Measurements from ENCODE around the gene SLC10A7.

Gene SLC10A7

DNA sequence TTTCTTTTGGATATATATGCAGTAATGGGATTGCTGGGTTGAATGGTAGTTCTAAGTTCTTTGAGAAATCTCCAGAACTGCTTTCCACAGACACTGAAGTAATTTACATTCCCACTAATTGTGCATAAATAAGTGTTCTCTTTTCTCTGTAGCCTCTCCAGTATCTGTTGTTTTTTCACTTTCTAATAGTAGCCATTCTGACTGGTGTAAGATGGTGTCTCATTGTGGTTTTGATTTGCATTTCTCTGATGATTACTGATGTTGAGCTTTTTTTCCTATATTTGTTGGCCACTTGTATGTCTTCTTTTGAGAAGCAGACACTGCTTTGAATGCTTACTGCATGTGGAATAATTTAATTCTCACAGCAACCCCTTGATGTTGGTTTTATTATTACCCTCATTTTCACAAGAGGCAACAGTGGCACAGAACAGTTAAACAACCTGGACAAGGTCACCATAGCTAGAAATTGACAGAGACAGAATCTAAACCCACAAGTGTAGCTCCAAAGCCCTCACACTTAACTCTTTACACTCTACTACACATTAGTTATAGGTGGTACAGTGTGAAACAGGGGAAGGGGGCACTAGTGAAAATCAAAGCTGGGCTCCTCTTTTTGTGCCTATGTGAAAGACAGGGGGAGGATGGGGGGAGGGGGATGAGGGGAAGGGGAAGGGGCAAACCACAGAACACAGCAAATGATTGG, 211.3 kb downstream of the SLC10A7 start:
- DNase-seq (ENCODE audit: low spot score): no peak

DNA sequence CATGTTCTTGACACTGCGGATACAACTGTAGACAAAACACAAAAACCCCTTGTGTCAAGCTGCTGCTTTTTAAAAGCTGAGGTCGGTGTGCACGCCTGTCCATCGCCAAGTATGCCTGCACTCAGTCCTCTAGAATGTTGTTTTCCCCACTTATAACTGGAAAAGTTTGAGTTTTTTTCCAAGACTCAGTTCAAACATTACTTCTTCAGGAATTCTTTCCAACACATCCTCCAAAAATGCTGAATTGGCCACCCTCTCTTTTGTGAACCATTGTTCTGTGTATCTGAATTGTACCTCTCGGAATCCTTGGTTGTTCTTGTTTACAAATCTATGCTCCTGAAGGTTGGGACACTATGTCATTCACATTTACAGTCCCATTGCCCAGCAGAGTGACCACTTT, 212.8 kb downstream of the SLC10A7 start:
- no peak for DNase-seq (ENCODE audit: low spot score)

DNA sequence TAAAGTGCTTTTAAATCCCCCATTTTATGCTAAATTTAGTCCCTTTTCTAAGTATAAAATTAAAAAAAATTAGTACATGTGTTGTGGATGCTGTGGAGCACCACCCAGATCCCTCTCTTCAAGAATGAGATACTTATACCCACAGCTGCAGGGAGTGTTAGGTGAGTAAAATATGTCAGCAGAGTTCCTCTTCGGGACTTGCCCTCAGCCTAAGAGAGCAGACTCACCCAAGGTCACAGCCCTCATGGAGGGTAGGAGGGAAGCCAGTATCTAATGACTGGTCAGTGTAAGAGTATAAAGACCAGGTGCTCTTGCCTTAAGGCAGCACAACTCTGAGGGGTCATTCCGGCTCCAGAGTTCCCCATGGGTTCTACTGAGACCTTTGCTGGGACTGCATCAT, 218.9 kb downstream of the SLC10A7 start:
- no peak for DNase-seq (ENCODE audit: low spot score)

DNA sequence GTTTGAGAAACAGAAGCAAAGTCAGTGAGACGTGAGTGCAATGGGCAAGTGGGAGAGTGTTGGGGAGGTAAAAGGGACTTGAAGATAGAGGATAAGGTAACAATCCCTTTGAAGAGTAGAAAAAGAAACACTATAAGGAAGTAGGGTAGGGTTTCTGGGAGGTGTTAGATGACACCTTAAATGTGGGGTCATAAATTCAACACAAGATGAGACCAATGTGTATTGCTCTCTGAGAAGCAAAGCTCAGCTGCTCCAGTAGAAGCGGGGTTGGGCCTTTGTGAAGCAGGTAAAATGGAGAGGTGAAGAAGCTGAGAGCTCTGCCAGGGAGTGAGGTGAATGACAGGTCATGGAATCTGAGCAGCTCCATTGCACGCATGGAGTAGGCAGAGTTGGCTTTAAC, 222.1 kb downstream of the SLC10A7 start:
- no peak for DNase-seq (ENCODE audit: low spot score)

DNA sequence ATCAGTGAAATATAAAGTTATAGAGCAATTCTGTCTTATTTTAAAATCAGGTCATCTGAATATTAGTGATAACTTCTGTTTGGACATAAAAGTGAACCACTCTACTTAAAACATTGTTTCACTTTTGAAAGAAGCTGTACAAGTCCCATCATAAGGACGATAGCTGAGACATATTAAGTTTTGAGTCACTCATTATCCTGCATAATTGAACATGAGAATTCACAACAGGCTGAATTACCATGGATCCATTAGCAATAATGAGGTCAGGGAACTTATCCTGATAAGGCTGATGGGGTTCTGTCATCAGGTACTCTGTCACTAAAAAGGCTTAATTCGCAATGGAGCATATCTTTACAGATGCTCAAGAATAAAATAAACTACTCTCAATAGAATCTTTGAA, 227.0 kb downstream of the SLC10A7 start:
- DNase-seq (ENCODE audit: low spot score): no peak

DNA sequence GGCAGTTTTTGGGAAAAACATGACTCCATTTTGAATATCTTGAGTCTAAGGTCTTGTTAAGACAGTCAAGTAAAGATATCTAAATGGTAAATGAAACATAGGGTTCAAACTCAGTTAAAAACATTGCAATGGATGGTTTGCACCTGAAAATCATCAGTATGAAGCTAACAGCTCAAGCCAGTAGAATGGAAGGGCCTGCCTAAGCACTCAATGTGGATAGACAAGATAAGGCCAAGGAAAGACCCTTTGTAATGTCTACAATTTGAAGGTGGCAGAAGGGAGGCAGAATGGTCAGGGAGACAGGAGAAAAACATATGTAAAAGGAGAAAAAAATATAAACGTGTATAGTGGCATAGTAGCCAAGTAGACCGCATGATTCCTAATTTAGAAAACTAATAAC, 229.2 kb downstream of the SLC10A7 start:
- no peak for DNase-seq (ENCODE audit: low spot score)

DNA sequence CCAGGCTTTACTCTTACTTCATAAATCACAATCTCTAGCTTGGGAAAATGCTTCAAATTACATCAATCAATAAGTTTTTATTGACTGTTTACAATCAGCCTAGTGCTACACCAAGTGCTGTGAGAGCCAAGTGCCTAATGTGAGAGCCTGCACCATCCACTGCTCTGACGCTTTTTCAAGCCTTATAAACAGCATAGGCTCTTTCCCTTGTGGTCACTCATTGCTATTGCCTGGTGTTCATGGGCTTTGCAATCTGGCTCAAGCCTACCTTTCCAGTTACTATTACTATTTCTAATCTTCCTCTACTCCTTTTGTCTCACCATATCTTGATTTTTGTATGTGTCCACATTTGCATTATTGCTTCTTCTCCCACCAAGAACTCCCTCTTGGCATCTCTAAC, 230.4 kb downstream of the SLC10A7 start:
- no peak for DNase-seq (ENCODE audit: low spot score)

DNA sequence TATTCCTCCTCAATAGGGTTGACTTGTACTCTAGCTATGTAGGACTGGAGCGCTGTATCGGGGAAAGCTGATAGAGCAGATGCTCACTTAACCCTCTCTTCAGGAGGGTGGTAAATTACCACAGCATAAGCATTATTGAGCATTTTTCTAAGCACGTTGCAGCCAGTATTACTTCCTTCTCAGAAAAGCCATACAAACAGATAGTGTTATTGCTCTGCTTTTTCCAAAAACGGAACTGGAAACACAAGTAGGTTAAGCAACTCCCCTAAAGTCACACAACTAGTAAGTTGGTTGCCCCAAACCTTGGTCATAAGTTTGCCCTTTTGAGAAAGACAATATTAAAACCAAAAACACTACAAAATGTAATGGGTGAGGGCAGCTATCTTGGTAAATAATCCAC, 233.5 kb downstream of the SLC10A7 start:
- no peak for DNase-seq (ENCODE audit: low spot score)

DNA sequence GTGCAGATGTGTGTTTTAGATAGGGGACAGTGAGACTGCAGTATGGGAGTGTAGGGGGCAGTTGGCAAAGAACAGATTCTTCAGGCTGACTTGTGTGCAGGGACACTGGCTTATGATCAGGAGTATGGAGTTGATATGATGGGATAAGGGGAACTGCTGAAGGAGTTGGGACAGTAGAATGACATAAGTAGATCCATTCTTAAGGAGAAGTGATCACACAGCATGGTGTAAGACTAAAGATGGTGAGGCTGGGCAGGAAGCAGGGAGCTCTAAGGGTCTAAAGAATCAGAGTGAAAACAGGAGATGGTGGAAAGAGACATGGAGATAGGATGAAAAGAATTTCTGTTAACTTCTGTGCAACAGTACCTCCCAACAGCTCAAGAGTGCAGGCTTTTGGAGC, 236.7 kb downstream of the SLC10A7 start:
- DNase-seq (ENCODE audit: low spot score): no peak

DNA sequence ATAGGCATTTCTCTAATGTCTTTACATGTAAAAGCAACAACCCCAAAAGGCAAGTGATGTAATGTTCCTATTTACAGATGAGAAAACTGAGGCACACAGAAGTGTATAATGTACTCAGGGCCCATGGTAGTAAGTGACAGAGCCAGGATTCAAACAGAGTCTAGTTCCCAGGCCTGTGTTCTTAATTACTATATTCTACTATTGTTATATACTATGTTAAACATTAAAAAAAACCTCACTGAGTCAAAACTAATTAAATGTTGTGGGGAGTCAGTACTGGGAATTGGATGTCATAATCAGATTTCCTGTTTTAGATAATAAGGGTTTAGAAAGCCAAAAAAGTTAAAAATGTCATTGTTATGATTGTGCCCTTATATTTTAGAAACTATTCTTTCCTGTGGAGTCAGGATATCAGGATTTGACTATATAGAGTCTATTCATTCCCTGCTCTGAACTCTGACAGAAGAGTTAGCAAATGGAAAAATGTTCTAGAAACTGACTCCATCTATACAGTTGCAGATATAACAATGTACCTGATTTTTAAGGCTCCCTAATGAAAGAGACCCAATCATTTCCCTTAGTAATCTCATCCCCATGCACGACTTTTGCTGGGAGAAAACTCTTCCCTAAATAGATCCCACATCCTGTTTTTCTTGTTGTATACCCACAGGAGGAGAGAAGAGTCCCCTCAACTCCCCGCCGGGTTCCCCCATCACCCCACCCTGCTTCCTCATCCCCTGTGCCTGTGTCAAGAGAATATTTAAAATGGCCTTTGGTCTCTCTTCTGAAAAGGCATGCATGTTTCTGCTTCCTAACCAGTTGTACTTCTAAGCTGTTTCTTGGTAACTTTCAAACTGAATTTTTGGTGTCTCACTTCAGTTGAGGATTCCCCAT, 237.7 kb downstream of the SLC10A7 start:
- no peak for DNase-seq (ENCODE audit: low spot score)

DNA sequence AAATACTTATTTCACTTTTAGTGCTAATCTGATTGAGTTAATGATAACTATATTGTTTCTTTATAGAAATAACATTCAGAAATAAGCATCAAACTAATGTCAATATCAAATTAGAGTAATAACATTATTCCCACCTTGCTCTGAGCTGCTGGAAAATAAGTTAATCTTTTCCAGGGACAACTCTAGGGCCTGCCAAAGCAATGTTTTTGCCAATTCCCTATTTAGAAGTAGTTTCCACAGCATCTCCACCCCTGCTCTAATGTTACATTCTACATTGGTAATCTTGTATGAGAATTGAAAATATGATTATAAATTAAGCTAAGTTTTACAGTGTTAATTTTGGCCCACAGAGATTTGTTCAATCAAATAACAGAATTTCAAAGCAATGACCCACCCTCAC, 239.1 kb downstream of the SLC10A7 start:
- DNase-seq (ENCODE audit: low spot score): no peak

DNA sequence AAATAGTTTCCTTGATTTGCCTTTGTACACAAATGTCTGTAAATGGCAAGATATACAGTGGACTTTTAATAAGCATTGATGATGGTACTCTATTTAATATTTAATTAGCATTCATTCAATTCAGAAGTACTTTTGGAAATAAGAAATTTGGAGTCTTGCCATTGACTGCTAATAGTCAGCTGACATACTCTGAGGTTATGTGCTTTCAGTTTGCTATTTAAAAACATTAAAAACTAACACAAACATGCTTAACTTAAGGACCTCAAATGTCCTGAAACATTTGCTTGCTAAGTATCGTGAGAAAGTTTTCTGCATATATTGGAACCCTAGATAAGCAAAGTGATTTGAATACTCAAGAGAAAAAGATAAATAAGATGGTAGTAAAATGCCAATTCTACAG, 242.8 kb downstream of the SLC10A7 start:
- no peak for DNase-seq (ENCODE audit: low spot score)

DNA sequence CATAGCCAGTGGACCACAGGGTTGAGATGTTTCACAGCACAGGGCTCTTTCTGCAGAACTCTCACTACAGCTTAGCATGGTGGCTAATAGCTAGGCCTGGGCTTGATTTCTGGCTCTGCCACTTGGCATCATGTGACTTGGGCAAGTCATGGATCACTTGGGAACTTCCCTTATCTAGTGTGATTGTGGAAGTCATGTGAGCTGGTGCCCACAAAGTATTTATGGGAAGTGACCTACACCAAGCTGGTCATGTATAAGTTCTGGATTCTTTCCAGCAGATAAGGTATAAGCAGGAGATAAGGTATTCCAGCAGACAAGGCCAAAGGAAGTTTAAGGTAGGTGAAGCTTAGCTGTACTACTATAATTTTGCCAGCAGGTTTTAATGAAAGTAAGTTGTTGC, 246.4 kb downstream of the SLC10A7 start:
- no peak for DNase-seq (ENCODE audit: low spot score)

DNA sequence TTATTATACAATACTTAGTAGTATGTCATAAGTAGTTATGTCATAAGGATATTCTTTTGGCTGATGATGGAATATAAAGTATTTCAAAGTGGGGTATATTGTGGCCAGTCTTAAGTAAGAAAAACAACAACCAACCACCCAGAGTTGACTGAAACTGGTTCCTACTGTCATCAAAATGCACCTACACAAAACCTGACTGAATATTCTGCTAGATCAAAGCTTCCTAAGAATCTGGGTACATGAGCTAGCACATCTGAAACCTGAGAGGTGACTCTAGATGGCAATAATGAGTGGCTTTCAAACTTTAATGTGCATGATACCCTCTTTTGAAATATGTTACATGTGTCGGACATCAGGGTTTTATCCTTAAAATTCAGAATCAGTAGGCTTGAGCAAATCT, 247.0 kb downstream of the SLC10A7 start:
- no peak for DNase-seq (ENCODE audit: low spot score)

DNA sequence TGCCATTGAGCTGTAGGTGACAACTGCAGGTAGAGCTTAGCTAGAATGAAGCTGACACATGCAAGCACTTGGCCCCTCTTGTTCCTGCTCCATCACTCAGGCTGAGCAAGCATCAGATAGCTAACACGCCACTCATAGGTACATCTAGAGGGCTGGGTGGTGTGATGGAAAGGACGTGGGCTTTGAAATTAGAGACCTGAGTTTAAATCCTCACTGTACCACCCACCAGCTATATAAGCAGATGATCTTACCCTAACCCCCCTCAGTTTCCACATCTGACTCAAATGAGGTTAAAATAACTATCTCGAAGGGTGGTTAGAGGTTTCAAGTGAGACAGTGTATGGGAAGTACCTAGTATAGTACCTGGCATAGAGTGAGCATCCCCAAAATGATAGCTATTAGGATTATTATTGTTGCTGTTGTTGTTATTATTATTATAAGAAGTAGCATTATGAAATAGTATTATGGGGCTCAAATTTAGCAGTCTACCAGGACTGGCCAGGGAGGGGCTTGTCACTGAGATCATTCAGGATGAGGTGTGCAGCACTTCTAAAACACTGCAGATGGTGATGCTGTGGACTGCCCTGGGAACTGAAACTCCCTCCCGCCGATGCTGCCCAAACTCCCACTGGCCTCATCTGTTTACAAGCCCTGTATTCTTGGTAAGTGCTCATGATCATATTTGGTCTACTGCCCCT, 248.4 kb downstream of the SLC10A7 start:
- DNase-seq (ENCODE audit: low spot score): no peak

DNA sequence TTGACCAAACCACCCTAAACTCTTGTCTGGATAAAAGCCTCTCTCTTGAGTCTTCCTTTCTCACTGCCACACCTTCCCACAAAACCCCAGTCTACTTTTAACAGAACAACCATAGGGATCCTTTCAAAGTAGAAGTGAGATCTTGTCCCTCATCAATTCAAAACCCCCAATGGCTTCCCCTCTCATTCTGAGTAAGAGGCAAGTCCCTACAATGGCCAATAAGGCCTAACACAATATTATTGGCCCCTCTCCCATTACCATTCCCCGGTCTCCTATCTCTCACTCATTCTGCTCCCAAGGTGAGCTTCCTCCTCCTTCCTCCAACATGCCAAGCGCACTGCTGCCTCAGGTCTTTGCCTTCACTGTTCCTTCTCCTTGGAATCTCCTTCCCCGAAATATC, 250.3 kb downstream of the SLC10A7 start:
- DNase-seq (ENCODE audit: low spot score): no peak

DNA sequence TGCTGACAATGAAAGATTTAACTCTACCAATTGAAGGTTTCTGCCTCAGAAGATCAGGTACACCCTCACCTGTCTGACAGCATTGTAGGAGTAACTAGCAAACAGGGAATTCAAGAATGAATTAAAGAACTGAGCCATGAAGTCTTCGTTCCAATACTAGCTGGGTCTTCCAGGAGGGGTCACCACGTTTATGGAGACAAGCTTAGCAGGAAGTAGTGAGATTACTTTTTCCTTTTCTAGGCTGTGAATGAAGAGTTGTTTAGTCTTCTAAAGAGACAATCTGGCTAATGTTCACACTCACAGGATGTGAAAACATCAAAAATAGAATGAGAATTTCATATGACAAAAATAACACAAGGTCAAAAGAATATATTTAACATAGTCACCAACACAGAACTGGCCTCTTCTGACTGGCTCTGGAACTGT, 252.5 kb downstream of the SLC10A7 start:
- no peak for DNase-seq (ENCODE audit: low spot score)

DNA sequence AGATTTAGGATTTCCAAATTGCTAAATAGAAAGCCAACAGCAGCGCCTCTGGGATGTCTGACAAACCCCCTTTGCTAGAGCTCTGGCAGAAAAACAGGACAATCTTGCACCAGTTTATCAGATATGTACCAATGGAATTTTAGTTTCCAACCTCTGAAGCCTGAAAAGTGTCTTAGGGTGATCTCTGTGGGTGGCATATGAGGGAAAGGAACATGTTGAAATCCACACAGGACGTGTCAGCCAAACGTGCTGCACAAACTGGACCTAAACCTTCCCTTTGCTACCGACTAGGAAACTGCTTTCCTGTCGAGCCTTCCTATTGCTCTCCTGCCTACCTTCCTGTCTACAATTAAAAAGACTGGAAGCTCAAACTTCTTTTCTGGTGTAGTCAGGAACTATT, 253.9 kb downstream of the SLC10A7 start:
- no peak for DNase-seq (ENCODE audit: low spot score)

DNA sequence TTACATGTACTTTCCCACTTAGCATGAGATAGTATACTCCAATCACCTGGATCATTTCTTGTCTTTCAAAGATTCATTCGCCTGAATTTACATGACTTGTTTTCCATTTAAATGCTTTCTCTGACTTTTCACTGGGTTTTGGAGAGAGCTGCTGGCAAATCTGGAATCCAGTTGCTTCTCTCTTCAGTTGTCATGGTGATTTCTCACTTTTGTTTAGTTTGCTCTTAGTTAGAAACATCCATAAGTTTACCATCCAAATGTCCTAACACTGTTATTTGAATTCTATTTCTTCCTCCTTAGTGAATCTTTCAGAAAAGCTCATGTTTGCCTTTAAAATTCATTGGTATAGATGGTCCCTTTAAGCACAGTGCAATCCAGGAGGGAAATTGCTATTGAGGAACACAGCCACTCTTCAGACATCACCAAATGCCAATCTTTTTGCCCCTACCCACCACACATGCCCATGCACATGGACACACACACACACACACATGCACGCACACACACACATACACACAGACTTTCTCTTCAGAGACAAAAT, 255.7 kb downstream of the SLC10A7 start:
- no peak for DNase-seq (ENCODE audit: low spot score)

DNA sequence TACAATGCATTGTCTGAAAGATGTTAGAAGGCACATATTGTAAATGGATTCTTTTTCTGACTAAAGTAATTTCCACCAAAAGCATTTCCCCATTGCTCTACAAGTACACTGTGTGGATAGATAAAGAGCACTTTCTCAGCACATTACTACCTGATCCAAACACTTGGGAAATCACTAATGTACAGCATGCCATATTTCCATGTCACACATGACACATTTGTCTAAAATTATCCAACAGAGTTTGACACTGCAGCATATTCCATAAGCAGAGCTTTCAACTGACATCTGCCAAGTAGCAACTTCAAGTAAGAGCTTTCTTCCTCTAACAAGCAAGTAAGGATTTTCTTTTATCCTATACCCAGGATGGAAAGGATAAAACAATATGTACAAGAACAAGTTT, 257.9 kb downstream of the SLC10A7 start:
- DNase-seq (ENCODE audit: low spot score): no peak

DNA sequence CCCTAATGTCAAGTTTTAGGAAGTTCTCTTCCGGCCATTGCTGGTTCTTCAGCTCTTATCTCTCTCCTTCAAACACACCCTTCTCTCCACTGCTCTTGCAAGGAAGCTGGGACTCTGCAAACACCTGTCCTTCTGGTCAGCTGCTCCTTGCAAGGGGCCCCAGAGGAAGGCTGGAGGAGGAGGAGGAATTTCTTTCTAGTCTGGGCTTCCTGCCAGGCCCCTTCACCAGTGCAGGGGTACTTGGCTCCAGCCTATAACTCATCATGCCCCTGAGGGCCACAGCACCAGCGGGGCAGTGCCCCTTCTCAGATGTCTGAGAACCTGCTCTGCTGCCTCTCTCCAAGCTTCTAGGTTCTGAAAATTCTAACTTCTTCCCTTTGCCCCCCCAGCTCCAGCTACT, 260.7 kb downstream of the SLC10A7 start:
- no peak for DNase-seq (ENCODE audit: low spot score)

DNA sequence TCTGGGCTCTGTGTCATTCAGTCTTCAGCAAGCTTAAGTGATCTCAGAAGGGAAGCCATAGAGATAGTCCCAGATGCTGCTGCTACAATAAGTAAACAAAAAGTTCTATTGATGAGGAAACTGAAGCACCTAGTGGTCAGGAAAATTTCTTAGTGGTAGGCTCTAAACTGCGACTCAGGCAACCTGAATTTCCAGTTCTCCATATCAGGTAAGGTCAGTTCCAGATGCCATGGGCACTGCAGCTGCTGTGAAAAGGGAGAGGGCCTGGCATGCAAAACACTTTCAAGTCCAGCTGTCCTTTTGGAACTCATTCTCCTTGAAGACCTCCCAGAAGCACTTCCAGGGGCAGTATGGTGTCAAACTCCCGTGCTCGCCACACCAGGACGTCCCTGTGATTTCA, 261.2 kb downstream of the SLC10A7 start:
- DNase-seq (ENCODE audit: low spot score): no peak

DNA sequence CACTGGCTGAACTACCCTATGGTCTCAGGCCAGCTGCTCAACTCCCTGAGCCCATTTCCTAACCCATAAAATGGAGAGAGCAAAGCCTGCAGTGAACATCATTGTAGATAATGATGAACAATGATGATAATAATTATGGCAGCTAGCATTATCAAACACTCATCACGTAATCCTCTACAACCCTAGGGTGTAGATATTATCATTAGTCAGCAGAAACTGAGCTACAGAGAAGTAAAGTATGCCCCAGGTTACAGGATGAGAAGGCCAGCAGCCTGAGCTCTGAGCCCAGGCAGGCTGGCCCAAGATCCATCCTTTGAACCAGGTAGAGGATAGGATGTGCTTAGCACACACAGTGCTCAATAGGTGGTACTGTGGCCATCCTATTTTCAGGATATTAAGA, 264.2 kb downstream of the SLC10A7 start:
- DNase-seq (ENCODE audit: low spot score): no peak

Data from AG08396 (cell line).